Sigmoid colon (tissue), 4 donors: ENCODE results near the gene FTO.

ENCODE experiments used
- CTCF ChIP-seq, 4 experiments: fragments of 450-650 bp in 3 of 4; fragments of 200-600 bp in 1 of 4; IDR thresholded peaks; one replicate each; pipeline ENCODE4 v1.5.1; 2016 to 2019; ENCODE audit warnings: antibody characterized with exemption in 4 of 4, mild to moderate bottlenecking in 3 of 4, moderate library complexity in 2 of 4
- EP300 ChIP-seq, 4 donors: sonication (generic); formaldehyde crosslinking; IDR thresholded peaks; one replicate each; pipeline ENCODE4 v1.6.1; 2017; ENCODE audit warnings: antibody characterized with exemption in 4 of 4
- POLR2A ChIP-seq, 2 donors: fragments of 450-650 bp; IDR thresholded peaks; one replicate each; pipeline ENCODE4 v1.6.1; 2016; ENCODE audit warnings: antibody characterized with exemption in 2 of 2, mild to moderate bottlenecking in 2 of 2, moderate library complexity in 2 of 2
- POLR2AphosphoS5 ChIP-seq, 4 donors: sonication (generic); formaldehyde crosslinking; IDR thresholded peaks; one replicate each; pipeline ENCODE4 v1.6.1; 2017; ENCODE audit warnings: antibody characterized with exemption in 4 of 4

GRCh38 chr16:53726625-53727024 lies 22.7 kb downstream of the FTO start:
- TF ChIP-seq EP300 (IDR thresholded peaks at IDR 0.05), result no peak
- TF ChIP-seq POLR2AphosphoS5 (IDR thresholded peaks at IDR 0.05), result no peak
- no peak for TF ChIP-seq POLR2A (IDR thresholded peaks at IDR 0.05)
- TF ChIP-seq CTCF (IDR thresholded peaks at IDR 0.05), result no peak
